Left hindlimb (tissue), 1 donor: ENCODE results near the gene AASDH.

ENCODE experiments used
- DNase-seq: peaks from one replicate; pipeline ENCODE4 v3.0.0-alpha.2; 2018

Gene AASDH

DNA sequence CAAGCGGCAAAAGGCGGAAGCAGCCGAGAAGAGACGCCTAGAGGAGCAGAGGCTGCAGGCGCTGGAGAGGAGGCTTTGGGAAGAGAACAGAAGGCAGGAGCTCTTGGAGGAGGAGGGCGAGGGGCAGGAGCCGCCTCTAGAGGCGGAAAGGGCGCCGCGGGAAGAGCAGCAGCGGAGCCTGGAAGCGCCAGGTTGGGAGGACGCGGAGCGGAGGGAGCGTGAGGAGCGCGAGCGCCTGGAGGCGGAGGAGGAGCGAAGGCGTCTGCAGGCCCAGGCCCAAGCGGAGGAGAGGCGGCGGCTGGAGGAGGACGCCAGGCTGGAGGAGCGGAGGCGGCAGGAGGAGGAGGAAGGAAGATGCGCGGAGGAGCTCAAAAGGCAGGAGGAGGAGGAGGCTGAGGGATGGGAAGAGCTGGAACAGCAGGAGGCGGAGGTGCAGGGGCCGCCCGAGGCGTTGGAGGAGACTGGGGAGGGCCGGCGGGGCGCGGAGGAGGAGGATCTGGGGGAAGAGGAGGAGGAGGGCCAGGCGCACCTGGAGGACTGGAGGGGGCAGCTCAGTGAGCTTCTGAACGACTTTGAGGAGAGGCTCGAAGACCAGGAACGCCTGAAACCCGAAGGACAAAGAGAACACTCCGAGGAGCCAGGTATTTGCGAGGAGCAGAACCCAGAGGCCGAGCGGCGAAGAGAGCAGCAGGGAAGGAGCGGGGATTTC is 72.9 kb downstream of the AASDH start:
- DNase-seq = no peak

DNA sequence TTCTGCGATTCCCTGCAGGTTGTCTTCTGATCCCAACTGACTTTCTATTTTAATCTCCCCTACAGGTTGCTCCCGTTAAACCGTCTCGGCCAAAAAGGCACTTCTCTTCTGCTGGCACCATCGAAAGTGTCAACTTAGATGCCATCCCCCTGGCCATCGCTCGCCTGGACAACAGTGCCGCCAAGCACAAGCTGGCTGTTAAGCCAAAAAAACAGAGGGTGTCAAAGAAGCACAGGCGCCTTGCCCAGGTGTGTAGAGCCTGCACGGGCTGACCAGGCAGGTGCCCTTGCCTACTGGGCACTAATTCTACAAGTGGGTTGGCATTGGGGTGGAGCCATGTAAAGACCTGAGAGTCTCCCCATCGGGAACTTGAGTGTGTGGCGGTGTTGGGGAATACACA is 74.2 kb downstream of the AASDH start:
- DNase-seq = no peak

DNA sequence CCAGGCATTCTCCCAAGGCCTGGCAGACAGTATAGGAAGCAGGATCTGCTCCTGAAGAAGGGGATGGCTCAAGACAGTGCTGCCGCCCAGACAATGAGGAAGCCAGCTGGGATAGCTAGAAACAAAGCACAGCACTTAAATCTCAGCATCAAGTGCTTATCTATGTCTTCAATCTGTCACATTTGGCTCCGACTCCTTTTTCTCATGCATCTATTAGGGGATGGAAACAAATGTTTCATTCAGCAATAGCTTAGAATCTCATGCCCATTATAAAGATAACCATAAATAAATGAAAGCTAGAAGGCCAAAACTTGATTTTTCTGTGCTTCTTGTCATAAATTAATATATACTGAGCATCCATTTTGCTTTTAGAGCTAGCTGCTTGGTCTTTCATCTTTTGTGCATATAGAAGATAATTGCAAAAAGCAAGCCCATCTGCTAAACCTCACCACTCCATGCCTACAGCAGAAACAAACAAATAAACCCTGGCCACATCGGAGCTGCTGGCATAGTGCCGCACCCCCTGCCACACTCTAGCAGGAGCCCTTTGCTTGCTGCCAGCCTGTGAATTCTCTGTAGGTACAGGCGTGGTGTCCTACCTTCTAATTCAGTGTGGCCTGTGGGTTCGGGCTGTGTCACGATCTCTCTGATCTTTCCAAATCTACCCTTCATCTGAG is 75.9 kb downstream of the AASDH start:
- DNase-seq = no peak

DNA sequence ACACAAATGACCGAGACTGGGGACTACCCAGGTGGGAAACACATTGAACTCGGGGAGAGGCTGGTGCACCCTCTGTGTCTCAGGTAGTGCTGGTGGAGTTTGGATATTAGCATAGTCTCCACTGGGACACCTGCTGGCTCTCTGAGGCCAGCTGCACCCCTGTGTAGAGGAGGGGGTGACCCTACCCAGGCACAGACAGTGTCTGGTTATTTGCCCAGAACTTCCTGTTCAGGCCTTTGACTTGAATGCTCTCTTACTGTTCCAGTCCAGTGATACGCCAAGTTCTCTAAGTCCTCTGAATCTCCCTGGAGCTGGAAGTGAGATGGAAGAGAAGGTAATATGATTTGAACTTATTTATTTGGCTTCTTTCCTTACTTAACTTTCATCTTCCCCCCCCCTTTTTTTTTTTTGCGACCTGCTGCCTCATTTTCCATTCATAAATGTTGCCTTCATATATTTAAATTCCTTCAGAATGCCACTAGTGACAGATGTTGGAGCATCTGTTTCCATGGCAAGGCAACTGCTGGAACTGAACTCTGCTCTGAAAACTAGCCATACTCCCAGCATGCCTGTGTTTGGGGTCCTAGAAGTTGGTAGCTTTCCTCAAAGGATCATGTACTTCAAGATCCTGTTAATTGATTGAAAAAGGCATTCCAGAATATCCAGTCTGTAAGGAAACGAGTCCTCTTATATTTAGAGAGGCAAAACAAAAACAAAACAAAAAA is 76.7 kb downstream of the AASDH start:
- DNase-seq = no peak

DNA sequence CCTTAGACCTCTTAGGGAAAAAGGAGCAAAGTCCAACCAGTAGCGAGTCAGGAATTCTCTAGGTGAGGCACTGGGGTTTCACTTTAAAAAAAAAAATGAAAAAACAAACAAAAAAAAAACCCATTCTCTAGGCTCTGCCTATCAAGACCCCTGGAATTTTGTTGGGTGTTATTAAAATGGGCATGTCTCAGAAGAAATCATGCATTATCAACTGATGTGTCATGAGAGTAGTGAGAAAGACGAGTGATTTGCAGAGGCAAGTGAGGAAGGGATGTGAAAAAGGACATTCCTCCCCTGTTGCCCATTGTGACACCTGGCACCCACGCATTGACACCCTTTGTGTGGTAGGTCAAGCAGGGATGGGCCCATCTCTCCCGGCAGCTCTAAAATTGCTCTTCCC is 78.9 kb downstream of the AASDH start:
- no peak for DNase-seq

DNA sequence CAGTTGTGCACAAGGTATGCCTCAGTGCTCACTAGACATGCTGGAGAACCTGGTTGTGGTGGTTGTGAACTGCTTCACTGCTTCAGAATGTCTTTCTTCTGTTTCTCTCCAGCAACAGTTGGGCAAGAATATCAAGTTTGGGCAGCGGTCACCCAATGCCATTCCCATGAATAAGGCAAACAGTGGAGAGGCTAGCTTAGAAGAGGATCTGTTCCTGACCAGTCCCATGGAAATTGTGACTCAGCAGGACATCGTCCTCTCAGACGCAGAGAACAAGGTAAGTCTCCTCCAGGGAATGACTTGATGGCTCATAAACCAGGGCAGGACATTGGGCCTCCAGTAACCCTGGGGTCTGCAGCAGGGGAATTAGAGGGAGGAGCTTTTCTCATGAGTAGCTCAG is 79.9 kb downstream of the AASDH start:
- DNase-seq = no peak

DNA sequence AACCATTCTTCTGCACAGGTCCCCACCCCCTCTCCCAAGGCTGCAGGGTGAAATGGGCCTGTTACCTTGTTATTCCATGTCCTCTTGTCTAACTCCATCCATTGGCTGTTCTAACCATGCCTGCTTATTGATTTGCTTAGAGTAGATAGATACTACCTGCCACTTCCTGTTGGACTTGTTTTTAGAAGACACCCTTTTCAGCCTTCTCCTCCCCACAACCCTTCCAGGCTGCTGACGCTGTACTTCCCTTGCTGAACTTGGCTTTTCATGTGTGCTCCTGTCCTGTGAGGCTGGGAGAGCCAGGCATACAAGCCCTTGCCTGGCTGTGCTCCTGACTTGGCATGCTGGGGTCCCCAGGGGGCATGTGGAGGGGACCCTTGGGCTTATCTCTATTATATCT is 81.9 kb downstream of the AASDH start:
- DNase-seq = no peak

DNA sequence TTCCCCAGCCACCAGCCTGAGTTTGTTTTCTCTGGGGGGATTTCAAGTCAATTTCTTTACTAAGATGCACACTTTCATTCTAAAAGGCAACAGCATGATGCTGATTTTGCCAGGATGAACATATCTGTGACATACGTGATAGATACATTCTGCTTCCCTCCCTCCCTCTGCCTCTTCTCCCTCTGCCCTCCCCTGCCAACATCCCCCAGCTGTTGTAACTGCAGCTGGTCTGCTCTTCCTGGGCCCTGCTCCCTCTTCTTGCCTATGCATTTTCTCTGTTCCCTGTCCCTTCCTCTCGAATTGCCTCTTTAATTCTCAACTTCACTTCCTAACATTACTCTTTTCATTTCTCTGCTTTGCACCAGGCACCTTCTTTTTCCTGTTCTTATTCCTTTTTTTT is 83.4 kb downstream of the AASDH start:
- no peak for DNase-seq

- DNase-seq = no peak
Measured at GRCh38 chr4:56302760-56303159, 84.5 kb downstream of the AASDH start.

DNA sequence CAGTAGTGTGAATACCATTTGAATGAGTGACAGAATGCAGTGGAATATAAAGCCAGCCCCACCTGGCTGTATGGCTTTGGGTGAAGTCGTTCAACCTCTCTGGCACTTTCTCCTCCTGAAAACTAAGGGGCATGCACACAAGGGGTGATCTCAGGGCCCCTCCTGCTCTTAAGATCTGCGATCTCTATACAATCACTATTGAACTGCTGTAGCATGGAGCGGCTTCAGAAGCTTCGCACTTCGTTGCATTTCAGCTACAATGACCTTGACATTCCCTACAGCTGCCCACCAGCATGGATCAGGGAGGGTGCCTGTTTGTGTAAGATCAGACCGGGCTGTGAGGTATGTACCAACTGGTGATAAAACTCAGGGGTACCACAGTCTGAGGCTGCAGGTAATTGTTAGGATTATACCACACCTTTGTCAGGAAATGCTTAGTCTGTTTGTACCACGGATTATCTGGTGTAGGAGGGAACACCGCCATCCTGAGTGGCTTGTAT is 85.2 kb downstream of the AASDH start:
- DNase-seq = no peak

DNA sequence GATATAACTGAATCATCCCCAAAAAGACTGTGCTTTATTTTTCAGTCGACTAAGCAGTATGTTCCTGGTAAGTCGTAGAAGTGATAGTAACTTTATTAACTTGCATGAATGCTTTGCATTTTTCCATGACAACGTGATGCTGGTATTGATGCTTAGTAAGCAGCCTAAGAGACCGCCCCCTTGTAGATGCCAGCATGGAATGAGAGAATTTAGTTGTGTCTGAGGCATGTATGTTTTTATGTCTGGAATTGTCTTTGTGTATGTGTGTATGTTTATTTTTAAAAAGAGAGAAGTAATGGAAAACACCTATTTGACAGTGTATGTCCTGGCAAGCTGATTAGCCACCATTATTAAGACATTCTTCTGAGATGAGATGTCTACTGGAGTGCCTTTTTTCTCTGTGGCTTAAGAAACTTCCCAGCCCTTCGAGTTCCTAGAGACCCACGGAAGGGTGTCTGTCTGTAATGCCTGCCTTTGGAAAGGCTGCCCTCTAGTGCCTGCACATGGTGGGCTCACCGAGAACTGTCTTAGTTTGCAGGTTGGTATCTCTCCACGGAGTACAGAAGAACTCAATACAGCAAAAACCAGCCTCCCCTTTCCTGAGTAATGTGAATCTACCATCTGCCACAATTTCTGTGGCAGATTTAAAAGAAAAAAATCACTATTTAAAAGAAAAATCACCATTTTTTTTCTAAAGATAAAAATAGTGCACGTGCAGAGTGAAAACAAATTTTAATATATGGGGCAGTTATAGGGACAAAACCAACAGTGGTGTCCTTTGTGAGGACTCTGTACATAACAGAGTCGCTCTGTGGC is 85.9 kb downstream of the AASDH start:
- DNase-seq = peak; percentile 80

- DNase-seq = no peak
Measured at GRCh38 chr4:56298236-56298635, 89.1 kb downstream of the AASDH start.

- DNase-seq = no peak
Measured at GRCh38 chr4:56297776-56298175, 89.5 kb downstream of the AASDH start.

GRCh38 chr4:56296526-56296925 is 90.8 kb downstream of the AASDH start:
- no peak for DNase-seq

DNA sequence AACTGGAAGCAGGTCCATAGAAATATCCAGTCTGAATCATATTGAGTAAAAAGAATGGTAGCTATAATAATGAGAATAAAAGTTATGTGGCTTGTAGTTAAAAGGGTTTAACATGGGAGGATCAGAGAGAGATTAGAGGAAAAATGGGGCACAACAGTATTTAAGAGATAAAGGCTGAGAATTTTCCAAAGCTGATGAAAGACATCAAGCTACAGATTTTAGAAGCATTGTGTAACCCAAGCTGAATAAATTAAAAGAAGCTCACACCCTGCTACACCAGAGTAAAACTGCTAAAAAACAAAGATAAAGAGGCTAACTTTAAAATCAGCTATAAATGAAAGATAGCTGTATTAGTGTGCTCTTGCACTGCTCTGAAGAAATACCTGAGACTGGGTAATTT is 94.2 kb downstream of the AASDH start:
- no peak for DNase-seq

DNA sequence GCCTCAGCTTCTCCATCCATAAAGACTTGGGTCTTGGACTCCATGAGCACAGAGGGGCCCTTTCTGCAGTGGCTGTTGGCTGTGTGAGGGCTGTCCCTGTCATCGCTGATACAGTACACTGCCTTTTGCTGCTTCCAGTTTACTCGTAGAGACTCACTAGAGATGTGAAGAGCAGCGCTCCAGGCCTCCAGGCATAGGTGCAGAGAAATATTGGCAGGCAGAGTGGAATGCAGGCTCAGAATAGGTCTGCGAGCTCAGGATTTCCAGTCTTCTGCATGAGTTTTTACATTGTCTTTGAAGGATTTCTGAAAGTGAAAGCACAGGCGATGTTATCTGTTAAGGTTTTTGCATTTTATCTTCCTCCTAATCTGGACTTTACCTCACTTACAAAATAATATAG is 97.4 kb downstream of the AASDH start:
- peak; percentile 57 for DNase-seq

DNA sequence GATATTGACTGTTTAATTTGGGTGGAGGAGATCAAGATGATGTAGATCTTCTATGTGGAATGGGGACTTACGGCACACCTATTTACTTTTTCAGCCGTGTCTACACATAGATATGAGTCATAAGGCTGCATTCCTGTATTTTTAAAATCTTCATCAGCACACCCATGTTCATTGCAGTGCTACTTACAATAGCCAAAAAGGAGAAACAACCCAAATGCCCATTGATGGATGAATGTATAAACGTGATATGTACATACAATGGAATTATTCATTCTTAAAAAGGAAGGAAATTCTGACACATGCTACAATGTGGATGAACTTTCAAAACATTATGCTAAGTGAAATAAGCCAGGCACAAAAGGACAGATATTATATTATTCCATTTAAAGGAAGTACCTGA is 98.6 kb downstream of the AASDH start:
- DNase-seq = no peak
